22Rv1 (cell line): ENCODE results near the gene KRT38.

ENCODE experiments used
- H3K27ac ChIP-seq: fragments of 450-650 bp; 2 replicates; pipeline ENCODE4 v1.5.1; 2017
- ZFX ChIP-seq: fragments of 450-650 bp; IDR thresholded peaks from 2 replicates; pipeline ENCODE4 v1.6.1; 2017; ENCODE audit warnings: antibody characterized with exemption, borderline replicate concordance
- TF ChIP-seq, protein P1 (sequence below): fragments of 450-650 bp; IDR thresholded peaks from 2 replicates; pipeline ENCODE4 v1.5.1; 2017; ENCODE audit warnings: mild to moderate bottlenecking

KRT38 gene

GRCh38 chr17:41411072-41411840 is 29.5 kb downstream of the KRT38 start:
- no peak overlapping the region for H3K27ac ChIP-seq
- no peak for TF ChIP-seq ZFX
- TF ChIP-seq, protein P1, sequence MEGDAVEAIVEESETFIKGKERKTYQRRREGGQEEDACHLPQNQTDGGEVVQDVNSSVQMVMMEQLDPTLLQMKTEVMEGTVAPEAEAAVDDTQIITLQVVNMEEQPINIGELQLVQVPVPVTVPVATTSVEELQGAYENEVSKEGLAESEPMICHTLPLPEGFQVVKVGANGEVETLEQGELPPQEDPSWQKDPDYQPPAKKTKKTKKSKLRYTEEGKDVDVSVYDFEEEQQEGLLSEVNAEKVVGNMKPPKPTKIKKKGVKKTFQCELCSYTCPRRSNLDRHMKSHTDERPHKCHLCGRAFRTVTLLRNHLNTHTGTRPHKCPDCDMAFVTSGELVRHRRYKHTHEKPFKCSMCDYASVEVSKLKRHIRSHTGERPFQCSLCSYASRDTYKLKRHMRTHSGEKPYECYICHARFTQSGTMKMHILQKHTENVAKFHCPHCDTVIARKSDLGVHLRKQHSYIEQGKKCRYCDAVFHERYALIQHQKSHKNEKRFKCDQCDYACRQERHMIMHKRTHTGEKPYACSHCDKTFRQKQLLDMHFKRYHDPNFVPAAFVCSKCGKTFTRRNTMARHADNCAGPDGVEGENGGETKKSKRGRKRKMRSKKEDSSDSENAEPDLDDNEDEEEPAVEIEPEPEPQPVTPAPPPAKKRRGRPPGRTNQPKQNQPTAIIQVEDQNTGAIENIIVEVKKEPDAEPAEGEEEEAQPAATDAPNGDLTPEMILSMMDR = no peak

- no peak overlapping the region for H3K27ac ChIP-seq
Observed at GRCh38 chr17:41407226-41407625, 33.6 kb downstream of the KRT38 start.

DNA sequence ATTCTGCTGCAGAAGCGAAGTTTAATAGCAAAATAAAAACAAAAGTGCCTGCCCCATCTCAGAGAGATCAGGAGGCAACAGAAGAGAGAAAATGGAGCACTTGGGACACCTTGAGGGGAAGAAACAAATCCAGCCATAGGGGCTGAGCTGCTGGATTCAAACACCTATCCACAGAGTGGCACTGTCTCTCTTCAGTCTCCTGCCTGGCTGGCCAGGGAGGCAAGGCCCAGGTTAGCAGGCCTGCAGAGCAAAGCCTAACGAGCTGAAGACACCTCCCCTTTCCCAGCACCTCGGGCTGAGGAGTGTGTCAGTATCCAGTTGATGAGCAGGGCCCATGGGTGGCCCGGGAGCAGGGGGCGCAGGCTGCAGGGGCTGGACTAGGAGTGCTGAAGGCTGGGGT is 34.6 kb downstream of the KRT38 start:
- no peak overlapping the region for H3K27ac ChIP-seq
- TF ChIP-seq, protein P1 = no peak
- TF ChIP-seq ZFX = no peak

More at GRCh38 chr17:41407226-41407625, 33.6 kb downstream of the KRT38 start:
- no peak for TF ChIP-seq ZFX
- TF ChIP-seq, protein P1 = no peak

DNA sequence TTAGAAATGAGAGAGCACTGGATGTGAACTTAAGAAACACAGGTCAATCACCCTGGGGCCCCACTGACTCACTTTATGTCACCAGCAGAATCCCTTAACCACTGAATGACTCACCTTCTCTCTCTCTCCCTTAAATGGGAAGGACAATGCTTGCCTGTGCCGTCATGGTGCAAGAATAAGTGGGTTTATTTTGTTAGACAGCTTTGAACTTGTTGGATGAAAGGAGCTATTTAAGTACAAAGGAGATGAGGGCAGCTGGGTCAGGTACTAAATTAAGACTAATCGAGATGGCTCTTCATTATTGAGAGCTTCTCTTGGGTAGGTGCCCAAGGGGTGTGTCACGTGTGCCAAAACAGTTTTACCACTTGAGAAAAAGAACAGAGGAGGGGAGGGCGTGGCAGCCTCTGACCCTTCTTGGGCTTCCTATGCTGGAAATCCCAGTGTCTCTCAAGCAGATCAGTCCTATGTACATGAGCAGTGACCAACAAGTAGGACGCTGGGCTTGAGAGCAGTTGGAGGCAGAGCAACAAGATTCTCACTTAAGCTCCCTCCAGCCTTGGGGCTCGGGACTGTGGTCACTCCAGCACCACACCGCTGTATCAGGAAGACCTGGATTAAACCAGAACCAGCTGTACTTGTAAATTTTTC is 36.6 kb downstream of the KRT38 start:
- TF ChIP-seq, protein P1 = no peak
- no peak for TF ChIP-seq ZFX
- no peak overlapping the region for H3K27ac ChIP-seq

GRCh38 chr17:41403404-41404023 is 37.3 kb downstream of the KRT38 start:
- H3K27ac ChIP-seq = no peak overlapping the region
- no peak for TF ChIP-seq ZFX
- TF ChIP-seq, protein P1 = no peak

- TF ChIP-seq, protein P1 = no peak
- no peak for TF ChIP-seq ZFX
- H3K27ac ChIP-seq = no peak overlapping the region
Observed at GRCh38 chr17:41402161-41402560, 38.6 kb downstream of the KRT38 start.
